ENCODE data around the gene ARHGEF28.

GRCh38 chr5:73862796-73863195, 236.8 kb downstream of the ARHGEF28 start:
- TF ChIP-seq POLR2AphosphoS5 (IDR thresholded peaks at IDR 0.05; ENCODE audit: low read depth, low read length) (no peak), TAF1 (IDR thresholded peaks at IDR 0.05; ENCODE audit: borderline replicate concordance, insufficient read depth, low read length) (no peak)
- TF ChIP-seq, protein P1, sequence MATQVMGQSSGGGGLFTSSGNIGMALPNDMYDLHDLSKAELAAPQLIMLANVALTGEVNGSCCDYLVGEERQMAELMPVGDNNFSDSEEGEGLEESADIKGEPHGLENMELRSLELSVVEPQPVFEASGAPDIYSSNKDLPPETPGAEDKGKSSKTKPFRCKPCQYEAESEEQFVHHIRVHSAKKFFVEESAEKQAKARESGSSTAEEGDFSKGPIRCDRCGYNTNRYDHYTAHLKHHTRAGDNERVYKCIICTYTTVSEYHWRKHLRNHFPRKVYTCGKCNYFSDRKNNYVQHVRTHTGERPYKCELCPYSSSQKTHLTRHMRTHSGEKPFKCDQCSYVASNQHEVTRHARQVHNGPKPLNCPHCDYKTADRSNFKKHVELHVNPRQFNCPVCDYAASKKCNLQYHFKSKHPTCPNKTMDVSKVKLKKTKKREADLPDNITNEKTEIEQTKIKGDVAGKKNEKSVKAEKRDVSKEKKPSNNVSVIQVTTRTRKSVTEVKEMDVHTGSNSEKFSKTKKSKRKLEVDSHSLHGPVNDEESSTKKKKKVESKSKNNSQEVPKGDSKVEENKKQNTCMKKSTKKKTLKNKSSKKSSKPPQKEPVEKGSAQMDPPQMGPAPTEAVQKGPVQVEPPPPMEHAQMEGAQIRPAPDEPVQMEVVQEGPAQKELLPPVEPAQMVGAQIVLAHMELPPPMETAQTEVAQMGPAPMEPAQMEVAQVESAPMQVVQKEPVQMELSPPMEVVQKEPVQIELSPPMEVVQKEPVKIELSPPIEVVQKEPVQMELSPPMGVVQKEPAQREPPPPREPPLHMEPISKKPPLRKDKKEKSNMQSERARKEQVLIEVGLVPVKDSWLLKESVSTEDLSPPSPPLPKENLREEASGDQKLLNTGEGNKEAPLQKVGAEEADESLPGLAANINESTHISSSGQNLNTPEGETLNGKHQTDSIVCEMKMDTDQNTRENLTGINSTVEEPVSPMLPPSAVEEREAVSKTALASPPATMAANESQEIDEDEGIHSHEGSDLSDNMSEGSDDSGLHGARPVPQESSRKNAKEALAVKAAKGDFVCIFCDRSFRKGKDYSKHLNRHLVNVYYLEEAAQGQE (IDR thresholded peaks at IDR 0.05; ENCODE audit: insufficient read depth in 1 of 2, low read depth in 2 of 2, low read length in 2 of 2) = no peak
